ENCODE measurements around the gene GP1BA.

GRCh38 chr17:4887581-4887980 lies 44.5 kb upstream of the GP1BA start:
- TF ChIP-seq CTCF (optimal IDR thresholded peaks at IDR 0.05 in 1 of 3, IDR thresholded peaks at IDR 0.05 in 1 of 3, conservative IDR thresholded peaks at IDR 0.05 in 1 of 3; ENCODE audit: extremely low read depth in 1 of 3, insufficient read depth in 2 of 3, low read length in 3 of 3) = no peak
- no peak for TF ChIP-seq EZH2 (IDR thresholded peaks at IDR 0.05; ENCODE audit: low read length)
